Esophagus muscularis mucosa (tissue), 4 donors: ENCODE data around the gene DNM1. TPM values are rescaled to one million over a fixed set of nuclear protein-coding genes. Genes with fewer than 3 reads are reported as not detected.
A peak's percentile ranks its signal among the peaks of the same experiment; 100 is the strongest.

ENCODE experiments used
- DNase-seq: peaks from one replicate; pipeline ENCODE4 v3.0.0-alpha.2; 2017; ENCODE audit errors: extremely low spot score
- H3K27ac ChIP-seq, 4 donors: fragments of 200-600 bp; sonication (generic); replicated peaks in 1 of 4; 1 replicate in 3 of 4; 2 replicates in 1 of 4; pipeline ENCODE4 v1.5.1; 2016 to 2019; ENCODE audit warnings: mild to moderate bottlenecking in 1 of 4
- H3K27me3 ChIP-seq, 4 donors: fragments of 200-600 bp; sonication (generic); one replicate each; pipeline versions ENCODE4 v1.5.1 to v1.6.0; 2016 to 2019
- H3K36me3 ChIP-seq, 4 donors: fragments of 200-600 bp; sonication (generic); one replicate each; pipeline ENCODE4 v1.5.1; 2016 to 2019
- H3K4me1 ChIP-seq, 4 donors: fragments of 200-600 bp; sonication (generic); one replicate each; pipeline ENCODE4 v1.5.1; 2016 to 2019
- H3K4me3 ChIP-seq, 4 donors: fragments of 200-600 bp; sonication (generic); 1 replicate in 2 of 4; 2 replicates in 2 of 4; pipeline ENCODE4 v1.5.1; 2016 to 2019; ENCODE audit warnings: mild to moderate bottlenecking in 4 of 4, moderate library complexity in 1 of 4
- H3K9me3 ChIP-seq, 4 donors: fragments of 200-600 bp; sonication (generic); 1 replicate in 3 of 4; 2 replicates in 1 of 4; pipeline ENCODE4 v1.5.1; 2016 to 2019
- CTCF ChIP-seq, 3 experiments: fragments of 200-600 bp in 2 of 3; fragments of 450-650 bp in 1 of 3; sonication (generic) in 2 of 3; IDR thresholded peaks; one replicate each; pipeline ENCODE4 v1.5.1; 2017 to 2019; ENCODE audit warnings: antibody characterized with exemption in 3 of 3, mild to moderate bottlenecking in 2 of 3, moderate library complexity in 1 of 3
- EP300 ChIP-seq: sonication (generic); formaldehyde crosslinking; IDR thresholded peaks from one replicate; pipeline ENCODE4 v1.6.1; 2017; ENCODE audit warnings: antibody characterized with exemption
- POLR2A ChIP-seq: fragments of 450-650 bp; IDR thresholded peaks from one replicate; pipeline ENCODE4 v1.6.1; 2017; ENCODE audit warnings: antibody characterized with exemption, moderate library complexity, mild to moderate bottlenecking, low read depth
- POLR2AphosphoS5 ChIP-seq, 2 donors: sonication (generic); formaldehyde crosslinking; IDR thresholded peaks; one replicate each; pipeline ENCODE4 v1.6.1; 2017; ENCODE audit warnings: antibody characterized with exemption in 2 of 2
- WGBS: methylation state at CpG from one replicate; pipeline ENCODE4 v1.1.5; 2018; 5-methylcytosine and 5-hydroxymethylcytosine counted together
- intact Hi-C: fragments of 100-400 bp; cut with DNase I; formaldehyde crosslinking; loops from one replicate; pipeline ENCODE4 v1.15.1; 2023
- total RNA-seq, 4 donors: library from RNA; depleted of rRNA; stranded (reverse); fragments of >200 nt; gene quantifications; one replicate each; pipeline versions ENCODE4 v1.1.0 to v1.2.1, GENCODE V29; 2016

The DNM1 gene
- total RNA-seq, 4 donors from 2014 or later: 10.9 to 27.0 (median 16.8) TPM

DNA sequence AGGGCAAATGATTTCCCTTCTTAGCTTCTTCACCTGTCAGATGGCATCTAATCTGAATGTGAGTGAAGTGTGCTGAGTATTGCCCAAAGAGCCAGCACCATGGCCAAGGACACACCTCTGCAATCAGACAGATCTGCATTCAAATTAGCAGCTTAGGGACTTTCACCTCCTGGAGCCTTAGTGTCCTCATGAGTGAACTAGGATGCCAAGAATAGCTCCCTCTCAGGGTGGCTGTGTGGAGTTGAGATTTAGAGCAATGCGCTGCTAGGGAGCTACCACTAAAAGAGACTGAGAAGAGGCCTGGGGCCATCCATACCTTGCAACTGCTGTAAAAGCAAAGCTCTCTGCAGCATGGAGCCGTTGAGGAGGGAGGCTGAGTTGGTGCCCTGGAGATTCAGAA is 13.2 kb upstream of the DNM1 start:
- 96% methylated on average over 2 of the region's 2 CpGs for WGBS
- intact Hi-C loops: no loop called here
- H3K4me1 ChIP-seq: peaks cover 23 to 34% (median 31%) of the 10 kb centered on the region in 4 donors
- H3K36me3 ChIP-seq: peaks cover 11 to 49% (median 34%) of the 10 kb centered on the region in 4 donors
- peak overlapping the region in 3 of 4 donors; percentile 66 to 99 (median 93) for H3K4me3 ChIP-seq
- H3K9me3 ChIP-seq: no peaks in the 10 kb centered on the region
- H3K27ac ChIP-seq: no peak overlapping the region
- no peak for DNase-seq
- H3K27me3 ChIP-seq: no peaks in the 10 kb centered on the region
- TF ChIP-seq POLR2A: no peak
- TF ChIP-seq CTCF (IDR thresholded peaks at IDR 0.05): no peak
- TF ChIP-seq EP300: no peak
- TF ChIP-seq POLR2AphosphoS5 (IDR thresholded peaks at IDR 0.05): no peak

DNA sequence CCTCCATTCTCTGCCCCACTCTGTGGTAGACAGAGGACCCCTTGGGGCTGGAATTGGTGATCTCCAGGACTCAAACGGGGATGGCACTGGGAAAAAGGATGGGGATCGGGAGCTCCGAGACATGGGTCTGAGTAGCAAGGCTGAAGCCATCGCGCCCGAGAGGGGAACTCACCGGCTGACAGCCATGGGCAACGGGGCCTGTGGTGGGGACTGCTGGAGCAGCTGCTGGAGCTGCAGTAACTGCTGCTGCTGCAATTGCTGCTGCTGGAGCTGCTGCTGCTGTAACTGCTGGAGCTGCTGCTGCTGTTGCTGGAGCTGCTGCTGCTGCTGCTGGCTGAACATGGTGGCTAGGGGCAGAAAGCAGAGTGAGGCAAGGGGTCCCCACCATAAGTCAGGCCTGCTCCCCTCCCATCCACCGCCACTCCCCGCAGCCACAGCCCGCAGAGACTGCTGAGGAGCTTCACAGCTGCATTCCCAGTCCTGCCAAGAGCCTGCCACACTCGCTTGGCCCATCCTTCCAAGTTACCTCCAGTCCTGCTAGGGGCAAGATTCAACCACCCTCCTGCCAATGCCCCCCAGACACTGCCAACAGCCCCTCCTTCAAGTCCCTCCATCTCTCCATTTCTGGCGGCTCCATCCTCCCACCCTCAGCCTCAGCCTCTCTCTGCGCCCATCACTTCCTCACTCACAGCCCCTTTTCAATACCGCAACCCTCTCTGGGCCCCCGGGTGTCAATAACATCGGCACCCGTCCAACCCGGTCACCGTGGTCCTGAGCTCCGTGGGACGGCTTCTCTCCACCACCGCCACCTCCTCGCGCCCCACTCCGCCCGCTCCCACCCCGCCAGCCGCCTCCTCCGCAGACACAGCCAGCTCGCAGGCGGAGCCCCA is 12.4 kb upstream of the DNM1 start:
- peak overlapping the region; percentile 86 to 95 (median 91) for H3K27ac ChIP-seq
- peaks cover 23 to 34% (median 31%) of the 10 kb centered on the region in 4 donors for H3K4me1 ChIP-seq
- H3K9me3 ChIP-seq: no peaks in the 10 kb centered on the region
- TF ChIP-seq EP300: no peak
- TF ChIP-seq CTCF (IDR thresholded peaks at IDR 0.05): no peak
- TF ChIP-seq POLR2AphosphoS5 (IDR thresholded peaks at IDR 0.05): no peak
- TF ChIP-seq POLR2A: no peak
- intact Hi-C loops: no loop called here
- H3K36me3 ChIP-seq: peaks cover 3 to 42% (median 26%) of the 10 kb centered on the region in 4 donors
- no peak for DNase-seq
- peak overlapping the region; percentile 66 to 99 (median 90) for H3K4me3 ChIP-seq
- WGBS: 16% methylated on average over 32 of the region's 32 CpGs
- no peaks in the 10 kb centered on the region for H3K27me3 ChIP-seq

GRCh38 chr9:128191406-128192046 is 11.7 kb upstream of the DNM1 start, which contains the start of gene CIZ1:
TSS of gene CIZ1 (minus strand) at chr9:128191572. CDS start at chr9:128190857, 715 bp downstream.
- WGBS: under 1% methylated on average over 61 of the region's 71 CpGs
- H3K4me1 ChIP-seq: peaks cover 23 to 34% (median 31%) of the 10 kb centered on the region in 4 donors
- peak within 1 kb of the TSS; percentile 86 to 95 (median 91) for H3K27ac ChIP-seq
- peak; percentile 95 for DNase-seq
- peak within 1 kb of the TSS; percentile 66 to 99 (median 90) for H3K4me3 ChIP-seq
- H3K27me3 ChIP-seq: no peaks in the 10 kb centered on the region
- peaks cover 3 to 34% (median 21%) of the 10 kb centered on the region in 4 donors for H3K36me3 ChIP-seq
- intact Hi-C loops: no loop called here
- no peaks in the 10 kb centered on the region for H3K9me3 ChIP-seq
- TF ChIP-seq CTCF (IDR thresholded peaks at IDR 0.05): peak; percentile 83 to 95 (median 85)
- no peak for TF ChIP-seq EP300
- TF ChIP-seq POLR2A: peak; percentile 18
- peak; percentile 45 to 57 for TF ChIP-seq POLR2AphosphoS5 (IDR thresholded peaks at IDR 0.05)

DNA sequence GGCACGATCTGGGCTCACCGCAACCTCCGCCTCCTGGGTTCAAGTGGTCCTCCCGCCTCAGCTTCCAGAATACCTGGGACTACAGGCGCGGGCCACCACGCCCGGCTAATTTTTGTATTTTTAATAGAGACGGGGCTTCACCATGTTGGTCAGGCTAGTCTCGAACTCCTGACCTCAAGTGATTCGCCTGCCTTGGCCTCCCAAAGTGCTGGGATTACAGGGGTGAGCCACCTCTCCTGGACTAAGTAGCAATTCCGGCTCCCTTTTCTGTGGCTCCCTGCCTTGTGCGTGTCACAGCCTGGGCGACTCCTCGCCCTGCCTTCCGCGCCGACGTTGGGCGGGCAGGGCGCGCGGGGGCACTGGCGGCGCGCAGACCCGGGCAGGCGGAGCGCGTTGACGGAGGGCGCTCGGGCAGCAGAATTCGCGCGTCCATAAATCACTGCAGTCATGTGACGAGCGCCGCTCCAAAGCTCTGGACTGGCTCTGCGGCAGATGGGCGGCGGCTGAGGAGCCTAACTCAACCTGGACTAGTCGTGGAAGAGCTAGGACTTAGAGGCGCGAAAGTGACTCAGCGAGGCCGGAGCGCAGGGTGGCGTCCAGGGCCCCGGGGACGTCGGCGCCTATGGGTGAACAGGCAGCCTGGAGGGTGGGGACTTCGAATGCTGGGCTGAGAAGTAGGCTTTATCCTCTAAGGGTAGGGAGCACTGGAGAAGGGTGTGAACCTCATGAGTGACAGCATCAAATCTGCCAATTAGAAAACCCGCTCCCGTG is 10.4 kb upstream of the DNM1 start:
- peak; percentile 95 for DNase-seq
- Histone ChIP-seq H3K9me3 (no peaks in the 10 kb centered on the region), H3K27ac (peak overlapping the region; percentile 86 to 95 (median 91)), H3K27me3 (no peaks in the 10 kb centered on the region), H3K4me1 (peaks cover 23 to 34% (median 31%) of the 10 kb centered on the region in 4 donors), H3K4me3 (peak overlapping the region; percentile 66 to 99 (median 90)), H3K36me3 (peaks cover 0 to 22% (median 15%) of the 10 kb centered on the region in 4 donors)
- intact Hi-C loops: no loop called here
- 30% methylated on average over 26 of the region's 56 CpGs for WGBS
- TF ChIP-seq CTCF (IDR thresholded peaks at IDR 0.05) (peak; percentile 31 to 65 (median 59)), POLR2AphosphoS5 (IDR thresholded peaks at IDR 0.05) (peak; percentile 74 to 79), POLR2A (no peak)
